ENCODE results near the gene SULT1A2.
"Not testable (repeated sequence)": the region's sequence is repeated elsewhere in the genome, so short reads cannot be mapped to it uniquely, and the experiment has no call there.

SULT1A2 gene

DNA sequence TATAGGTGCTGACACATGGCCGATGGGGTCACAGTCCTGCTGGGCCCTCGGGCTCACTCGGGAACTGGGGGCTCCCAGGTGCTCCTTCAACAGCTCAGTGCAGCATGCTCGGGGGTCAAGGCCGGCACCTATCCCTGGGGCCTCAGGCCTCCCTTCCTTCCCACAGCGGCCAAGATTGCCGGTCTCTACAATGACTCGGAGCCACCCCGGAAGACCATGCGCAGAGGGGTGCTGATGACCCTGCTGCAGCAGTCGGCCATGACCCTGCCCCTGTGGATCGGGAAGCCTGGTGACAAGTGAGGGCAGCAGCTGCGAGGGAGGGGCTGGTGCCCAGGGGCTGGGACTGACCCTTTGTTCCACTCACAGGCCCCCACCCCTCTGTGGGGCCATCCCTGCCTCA, 6.9 kb downstream of the SULT1A2 start:
- no peak for DNase-seq

DNA sequence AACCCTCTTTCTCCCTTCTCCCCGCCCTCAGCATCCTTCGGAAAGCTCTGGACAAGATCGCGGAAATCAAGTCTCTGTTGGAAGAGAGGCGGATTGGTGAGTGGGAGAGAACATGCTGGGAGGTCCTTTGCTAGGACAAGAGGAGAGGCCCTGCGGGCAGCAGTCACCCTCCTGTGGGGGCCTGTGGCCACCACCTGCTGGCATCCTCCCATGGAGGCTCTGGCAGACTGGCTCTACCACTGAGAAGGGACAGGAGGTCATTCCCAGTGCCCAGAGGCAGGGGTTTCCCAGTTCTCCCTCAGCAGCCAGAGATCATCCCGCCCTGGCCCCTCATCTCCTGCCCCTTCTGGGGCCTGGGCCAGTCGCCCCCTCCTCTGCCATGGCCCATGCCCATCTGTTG, 7.8 kb downstream of the SULT1A2 start:
- no peak for DNase-seq

DNA sequence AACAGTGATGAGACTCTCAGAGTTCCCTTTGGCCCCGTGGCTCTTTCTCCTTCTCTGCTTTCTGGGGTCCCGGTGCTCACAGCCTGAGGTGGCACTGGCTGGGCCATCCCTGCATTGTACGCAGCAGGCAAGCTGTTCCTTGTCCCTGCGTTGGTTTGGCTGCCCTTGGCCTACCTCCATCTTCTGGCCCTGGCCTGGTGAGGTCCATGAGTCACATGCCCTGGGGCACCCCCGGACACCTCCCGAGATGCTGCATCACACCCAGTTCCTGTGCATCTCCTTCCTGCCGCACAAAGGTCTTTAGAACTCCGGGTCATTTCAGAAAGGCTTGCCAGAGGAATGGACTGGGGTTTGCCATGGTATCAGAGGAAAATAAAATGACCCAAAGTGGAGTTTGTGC, 9.5 kb downstream of the SULT1A2 start:
- DNase-seq: no peak

DNA sequence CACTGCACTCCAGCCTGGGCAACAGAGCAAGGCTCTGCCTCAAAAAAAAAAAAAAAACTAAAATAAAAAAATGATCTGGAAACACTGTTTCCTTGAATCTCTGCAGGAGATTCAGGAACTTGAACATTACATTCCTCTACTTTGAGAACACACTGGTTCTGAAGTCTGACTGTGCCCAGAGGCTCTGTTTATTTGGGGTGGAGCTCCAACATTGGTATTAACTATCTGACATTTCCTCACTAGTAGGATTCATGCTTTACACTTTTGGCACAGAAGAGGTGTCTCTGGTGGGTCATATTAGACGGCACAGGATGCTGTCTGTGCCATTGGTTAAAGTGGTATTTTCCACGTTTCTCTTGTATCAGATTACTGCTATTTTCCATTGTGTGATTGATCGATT, 10.4 kb downstream of the SULT1A2 start:
- DNase-seq: no peak

DNA sequence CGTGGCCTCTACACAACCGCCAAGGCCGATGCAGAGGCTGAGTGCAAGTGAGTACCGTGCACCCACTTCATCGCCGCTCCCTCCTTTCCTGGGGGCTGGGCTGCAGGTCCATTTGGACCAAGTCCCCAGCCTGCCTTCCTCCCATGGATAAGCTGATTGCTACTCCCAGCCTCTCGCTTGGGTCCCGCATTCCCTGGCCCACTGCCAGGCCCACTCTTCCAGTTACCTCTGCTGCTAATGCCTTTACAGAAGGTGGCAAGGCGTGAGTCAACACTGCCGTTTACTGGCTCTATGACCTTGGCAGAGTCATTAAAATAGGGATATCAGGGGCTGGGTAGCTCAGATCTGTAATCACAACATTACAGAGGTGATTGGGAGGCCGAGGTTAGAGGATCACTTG, 11.2 kb downstream of the SULT1A2 start:
- DNase-seq: no peak

DNA sequence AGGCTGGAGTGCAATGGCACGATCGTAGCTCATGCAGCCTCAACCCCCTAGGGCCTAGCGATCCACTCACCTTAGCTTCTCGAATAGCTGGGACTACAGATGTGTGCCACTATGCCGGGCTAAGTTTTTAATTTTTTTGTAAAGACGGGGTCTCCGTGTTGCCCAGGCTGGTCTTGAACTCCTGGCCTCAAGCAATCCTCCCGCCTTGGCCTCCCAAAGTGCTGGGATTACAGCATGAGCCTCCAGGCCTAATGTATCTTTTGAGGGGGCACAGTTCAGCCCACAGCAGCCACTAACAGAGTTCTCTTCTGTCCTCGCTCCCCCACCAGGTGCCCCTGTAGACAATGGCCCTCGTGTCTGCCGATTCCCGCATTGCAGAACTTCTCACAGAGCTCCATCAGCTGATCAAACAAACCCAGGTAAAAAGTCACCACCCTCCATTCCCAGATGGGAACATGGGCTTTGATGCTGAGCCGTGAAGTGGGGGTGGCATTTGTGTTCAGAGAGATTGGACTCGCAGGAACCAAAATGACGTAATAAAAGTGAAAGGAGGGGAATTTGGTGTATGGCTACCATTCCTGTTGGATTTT, 16.0 kb downstream of the SULT1A2 start:
- DNase-seq: no peak

DNA sequence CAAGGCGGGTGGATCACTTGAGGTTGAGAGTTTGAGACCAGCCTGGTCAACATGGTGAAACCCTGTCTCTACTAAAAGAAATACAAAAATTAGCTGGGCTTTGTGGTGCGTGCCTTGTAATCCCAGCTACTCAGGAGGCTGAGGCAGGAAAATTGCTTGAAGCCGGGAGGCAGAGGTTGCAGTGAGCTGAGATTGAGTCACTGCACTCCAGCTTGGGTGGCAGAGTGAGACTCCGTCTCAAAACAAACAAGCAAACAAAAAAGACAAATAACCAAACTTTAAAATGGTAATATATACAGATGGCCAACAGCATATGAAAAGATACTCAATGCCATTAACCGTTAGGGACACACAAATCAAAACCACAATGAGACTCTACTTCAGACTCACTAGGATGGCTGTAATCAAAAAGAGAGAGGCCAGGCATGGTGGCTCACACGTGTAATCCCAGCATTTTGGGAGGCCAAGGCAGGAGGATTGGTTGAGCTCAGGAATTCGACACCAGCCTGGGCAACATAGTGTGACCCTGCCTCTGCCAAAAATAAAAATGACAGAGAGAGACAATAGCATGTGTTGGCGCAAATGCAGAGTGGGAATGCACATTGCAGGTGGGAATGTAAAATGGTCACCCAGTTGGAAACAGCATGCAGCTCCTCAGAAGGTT, 21.3 kb downstream of the SULT1A2 start:
- no peak for DNase-seq

DNA sequence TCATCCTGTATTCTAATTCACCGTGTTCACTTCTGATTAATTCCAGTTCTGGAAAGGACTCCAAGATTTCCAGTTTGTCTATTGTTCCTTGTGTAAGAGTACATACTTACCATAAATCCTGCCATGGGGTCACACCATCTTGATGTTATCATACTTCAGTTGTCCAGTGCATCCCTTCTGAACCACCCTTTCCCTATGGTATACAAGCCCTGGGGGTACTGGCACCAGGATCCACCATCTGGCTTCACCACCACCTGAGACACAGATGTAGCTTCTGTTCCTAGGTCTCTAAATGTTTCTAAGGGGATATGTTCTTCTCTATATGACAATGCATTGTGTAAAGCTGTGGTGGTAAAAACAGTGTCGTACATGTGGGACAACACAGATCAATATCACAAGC, 21.9 kb downstream of the SULT1A2 start:
- no peak for DNase-seq

DNA sequence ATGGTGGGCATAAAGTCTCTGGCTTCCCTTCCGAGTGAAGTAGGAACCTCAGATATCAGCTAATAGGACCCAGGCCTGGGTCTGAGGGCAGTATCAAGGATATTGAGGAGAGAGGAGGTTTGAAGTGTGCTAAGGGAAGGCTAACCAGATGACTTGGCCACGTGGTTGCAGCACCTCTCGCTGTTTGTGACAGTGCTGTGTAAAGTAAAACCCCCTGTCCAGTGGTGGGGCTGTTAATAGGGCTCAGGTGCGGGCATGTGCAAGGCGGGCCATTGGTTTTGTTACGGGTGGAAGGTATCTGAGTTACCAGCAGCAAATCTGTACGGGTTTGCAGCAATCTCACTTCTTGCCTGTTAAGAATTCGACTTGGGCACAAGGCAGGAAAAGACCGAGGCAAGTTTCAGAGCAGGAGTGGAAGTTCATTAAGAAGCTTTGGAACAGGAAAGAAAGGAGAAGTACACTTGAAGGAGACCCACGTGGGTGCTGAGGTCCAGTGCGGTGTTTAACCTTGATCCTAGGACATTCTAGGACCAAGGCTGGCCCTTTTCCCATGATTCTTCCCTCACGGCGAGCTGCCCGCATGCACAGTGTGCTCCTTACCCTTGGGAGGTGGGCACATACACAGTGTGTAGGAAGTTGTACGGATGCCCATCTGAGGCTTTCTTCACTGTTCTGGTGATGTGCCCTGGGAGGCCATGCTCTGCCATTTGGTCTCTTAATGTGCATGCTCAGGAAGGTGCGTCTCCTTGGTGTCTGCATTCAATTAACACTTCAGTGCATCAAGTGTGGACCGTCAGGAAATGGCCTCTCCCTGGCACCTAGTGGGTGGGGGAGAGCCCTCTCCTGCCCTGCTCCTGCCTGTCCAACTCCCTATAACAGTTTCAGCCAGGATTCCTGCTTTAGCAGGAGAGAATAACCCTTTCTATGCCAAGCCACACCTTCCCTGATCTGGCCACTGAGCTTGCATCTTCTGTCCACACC, 22.8 kb downstream of the SULT1A2 start:
- no peak for DNase-seq

DNA sequence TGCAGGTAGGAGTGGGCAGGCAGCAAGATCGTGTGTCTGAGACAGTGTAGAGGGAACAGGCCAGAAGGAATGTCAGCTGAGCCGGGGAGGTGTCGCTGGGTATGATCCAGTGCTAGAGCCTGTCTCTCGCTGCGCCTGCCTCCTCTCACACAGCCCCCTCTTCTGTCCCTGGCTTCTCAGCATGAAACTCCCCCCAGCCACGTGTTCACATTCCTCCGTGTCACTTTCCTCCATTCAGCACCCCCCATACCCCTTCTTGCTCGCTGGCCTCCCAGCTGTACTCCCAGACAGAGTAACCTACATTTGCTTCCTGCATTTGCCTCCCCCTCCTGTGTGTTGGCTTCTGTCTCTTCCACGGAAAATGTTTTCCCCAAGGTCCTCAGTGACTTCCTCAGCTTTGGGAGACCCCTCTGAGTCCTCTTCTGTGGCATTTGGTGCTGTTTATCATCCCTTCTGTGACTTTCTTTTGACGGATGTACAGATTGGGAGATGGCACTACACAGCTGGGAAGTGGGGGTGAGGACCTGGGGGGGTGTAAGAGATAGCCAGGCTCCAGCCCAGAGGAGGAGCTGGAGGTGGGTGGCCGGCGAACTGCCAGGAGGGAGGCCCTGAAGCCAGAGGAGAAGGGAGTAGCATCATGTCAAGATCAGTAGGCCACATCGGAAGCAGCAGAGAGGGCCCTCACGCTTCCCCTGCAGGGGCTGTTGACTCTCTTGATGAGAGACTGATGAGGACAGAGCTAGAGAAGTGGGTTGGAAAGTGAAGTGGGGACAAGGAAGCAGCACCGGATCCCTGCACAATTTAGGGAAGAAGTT, 23.9 kb downstream of the SULT1A2 start:
- no peak for DNase-seq

DNA sequence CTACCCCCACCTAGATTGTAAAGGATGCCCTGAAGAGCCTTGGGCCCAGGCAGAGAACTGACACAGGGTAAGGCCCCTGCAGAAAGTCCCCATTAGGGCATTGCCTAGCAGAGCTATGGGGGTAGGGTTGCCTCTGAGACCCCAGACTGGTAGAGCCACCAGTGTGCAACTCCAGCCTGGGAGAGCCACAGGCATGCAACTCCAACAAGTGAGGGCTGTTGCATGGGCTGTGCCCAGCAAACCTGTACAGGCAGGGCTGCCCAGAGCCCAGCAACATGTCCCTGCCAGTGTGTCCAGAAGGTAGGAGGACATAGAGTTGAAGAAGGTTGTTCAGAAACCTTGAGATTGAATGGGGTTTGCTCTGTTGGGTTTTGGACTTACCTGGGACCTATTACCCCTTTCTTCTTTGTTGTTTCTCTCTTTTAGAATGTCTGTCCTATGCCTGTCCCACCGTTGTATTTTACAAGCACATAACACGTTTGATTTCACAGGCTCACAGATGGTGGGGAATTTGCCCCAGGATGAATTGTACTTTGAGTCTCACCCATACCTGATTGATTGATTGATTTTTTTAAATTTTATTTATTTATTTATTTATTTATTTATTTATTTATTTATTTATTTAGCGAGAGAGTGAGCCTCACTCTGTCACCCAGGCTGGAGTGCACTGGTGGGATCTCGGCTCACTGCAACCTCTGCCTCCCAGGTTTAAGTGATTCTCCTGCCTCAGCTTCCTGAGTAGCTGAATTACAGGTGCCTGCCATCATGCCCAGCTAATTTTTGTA, 26.7 kb downstream of the SULT1A2 start:
- no peak for DNase-seq

DNA sequence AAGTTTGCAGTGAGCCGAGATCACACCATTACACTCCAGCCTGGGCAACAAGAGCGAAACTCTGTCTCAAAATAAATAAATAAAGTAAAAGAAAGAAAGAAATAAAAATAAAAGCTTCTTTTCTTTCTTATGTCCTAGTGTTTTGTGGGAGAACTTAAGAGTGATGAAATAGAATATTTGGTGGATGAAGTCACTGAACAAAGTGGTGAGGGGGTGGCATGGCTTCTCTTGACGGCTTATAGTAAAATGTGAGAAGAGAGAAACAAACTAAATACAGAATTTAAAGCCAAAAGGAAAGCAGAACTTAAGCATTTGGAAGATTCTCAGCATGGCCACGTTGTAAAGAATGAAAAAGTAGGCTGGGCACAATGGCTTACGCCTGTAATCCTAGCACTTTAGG, 27.8 kb downstream of the SULT1A2 start:
- no peak for DNase-seq

DNA sequence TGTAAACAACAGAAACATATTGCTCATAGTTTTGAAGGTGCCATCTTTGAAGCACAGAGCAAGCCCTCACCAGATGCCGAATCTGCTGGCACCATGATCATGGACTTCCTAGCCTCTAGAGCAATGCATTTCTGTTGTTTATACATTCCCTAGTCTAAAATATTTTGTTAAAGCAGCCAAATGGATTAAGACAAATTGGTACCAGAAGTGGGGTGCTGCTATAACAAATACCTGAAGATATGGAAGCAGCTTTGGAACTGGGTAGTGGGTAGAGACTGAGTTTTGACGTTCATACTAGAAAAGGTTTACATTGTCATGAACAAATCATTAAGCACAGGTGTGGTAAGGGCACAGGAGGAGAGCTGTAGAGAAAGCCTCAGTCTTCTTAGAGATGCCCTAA, 29.6 kb downstream of the SULT1A2 start:
- no peak for DNase-seq

DNA sequence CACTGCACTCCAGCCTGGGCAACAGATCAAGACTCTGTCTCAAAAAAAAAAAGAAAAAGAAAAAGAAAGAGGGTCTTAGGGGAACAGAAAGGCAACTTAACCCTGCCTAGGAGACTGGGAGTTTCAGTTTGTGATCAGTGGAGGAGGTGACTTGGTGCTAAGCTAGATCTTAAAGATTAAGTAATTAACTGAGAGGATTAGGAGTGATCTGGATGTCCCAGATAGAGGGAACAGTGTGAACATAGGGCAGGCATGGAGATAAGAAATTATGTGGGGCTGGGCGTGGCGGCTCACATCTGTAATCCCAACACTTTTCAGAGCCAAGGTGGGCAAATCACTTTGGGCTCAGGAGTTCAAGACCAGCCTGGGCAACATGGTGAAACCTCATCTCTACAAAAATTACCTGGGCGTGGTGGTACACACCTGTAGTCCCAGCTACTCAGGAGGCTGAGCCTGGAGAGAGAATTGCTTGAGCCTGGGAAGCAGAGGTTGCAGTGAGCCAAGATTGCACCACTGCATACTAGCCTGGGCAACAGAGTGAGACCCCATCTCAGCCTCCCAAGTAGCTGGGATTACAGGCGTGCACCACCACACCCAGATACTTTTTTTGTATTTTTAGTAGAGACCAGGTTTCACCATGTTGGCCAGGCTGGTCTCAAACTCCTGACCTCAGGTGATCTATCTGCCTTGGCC, 30.5 kb downstream of the SULT1A2 start:
- not testable (repeated sequence) for DNase-seq

DNA sequence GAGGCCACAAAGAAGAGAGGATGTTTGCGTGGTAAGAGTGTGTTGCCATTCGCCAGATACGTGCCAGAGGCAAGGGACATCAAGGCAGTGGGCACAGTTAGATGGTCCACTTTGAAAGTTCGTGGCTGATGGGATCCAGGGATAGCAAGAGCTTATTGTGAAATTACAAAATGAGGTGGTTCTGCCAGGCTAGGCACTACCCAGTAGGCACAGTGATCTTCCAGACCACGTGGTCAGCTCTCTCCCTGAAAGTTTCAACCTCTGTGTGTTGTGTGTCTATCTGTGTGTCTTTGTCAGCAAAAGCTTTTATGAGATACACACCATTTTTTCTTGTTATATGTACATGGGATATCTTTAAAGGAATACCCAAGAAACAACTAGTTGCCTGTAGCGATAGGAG, 33.6 kb downstream of the SULT1A2 start:
- no peak for DNase-seq

DNA sequence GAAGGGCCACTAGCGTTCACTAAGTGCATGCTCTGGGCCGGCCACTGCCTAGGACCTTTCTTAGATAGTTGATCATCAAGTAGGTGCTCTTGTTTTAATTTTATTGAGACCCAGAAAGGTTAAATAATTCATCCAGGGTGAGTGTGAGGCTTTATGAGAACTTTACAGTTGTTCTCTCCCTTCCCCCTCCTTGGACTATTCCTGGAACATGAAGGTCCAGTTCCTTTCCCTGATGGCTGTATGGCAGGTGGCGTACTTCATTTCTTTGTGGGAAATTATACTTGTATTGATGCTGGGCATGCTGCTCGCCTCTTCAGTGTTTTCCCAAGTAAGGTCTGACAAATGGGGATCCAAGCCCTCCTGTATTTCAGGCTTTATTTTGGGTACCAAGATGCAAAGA, 34.7 kb downstream of the SULT1A2 start:
- no peak for DNase-seq

DNA sequence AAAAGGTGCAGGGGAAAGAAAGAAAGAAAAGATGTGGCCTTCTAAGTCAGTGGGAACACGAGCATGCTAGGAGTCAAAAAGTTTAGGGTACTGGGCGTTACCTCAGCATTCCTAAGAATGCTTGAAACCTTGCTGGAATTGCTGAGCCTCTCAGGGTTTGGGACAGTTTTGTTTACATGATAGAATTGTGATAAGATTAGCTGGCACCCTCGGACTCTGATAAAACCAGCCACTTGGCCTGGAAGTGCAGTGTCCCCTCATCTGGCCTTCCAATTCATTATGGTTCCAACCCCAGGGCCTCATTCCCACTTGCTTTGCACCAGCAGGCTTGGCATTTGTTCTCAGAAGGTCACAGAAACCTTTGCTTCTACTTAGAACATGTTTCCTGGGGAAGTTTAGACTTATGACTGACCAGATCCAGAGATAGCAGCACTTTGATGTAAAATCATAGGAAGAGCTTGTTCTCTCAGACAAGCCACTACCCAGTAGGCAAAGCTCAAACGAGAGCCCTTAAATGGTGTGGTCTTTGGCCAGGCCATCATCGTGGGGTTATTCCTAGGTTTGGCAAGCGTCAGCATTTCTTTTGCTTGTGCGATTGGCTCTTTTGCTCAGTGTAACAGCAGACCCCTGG, 35.2 kb downstream of the SULT1A2 start:
- no peak for DNase-seq

DNA sequence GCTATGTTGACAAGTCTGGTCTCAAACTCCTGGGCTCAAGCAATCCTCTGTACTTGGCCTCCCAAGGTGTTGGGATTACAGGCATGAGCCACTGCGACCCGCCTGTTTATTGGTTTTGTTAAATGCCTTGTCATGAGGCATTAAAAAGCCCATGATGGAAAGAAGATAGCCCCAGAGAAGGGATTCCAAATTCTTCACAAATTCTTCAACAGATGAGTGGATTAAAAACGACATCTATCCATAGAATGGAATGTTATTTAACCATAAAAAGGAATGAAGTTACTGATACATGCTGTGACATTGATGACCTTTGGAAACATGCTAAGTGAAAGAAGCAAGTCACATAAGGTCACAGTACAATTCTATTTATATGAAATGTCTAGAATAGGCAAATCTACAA, 38.4 kb downstream of the SULT1A2 start:
- no peak for DNase-seq

DNA sequence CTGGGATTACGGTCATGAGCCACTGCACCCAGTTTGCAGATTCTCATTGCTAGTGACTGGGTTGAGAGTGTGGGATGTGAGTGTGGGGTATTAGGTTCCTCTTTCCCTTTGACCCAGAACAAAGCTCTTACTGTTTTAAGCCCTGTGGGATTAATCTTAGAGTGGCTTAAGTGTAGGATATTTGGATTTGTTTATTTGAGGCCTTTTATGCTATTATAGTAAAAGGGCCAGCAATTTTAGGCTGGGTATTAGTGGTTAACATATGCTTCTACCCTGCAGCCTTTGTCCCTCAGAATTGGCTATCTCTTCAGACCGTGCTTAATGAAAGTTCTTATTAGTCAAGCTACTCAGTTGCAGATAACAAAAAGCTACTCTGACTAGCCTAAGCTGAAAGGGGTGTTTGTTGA, 39.9 kb downstream of the SULT1A2 start:
- no peak for DNase-seq

DNA sequence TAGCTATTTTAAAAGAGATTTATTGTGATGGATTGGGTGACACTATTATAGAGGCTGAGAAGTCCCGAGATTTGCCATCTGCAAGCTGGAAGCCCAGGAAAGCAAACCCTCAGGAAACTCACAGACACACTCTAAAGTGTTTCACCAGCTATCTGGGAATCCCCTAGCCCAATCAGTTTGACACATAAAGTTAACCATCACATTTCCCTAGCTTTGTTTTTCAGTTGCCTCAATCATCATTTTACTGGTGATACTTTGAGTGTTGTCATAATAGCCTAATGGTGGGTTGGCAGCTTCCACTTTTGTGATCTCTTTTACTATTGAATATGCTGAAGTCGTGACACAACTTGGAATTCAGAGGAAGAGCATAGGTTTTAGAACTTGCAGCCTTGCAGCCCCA, 41.3 kb downstream of the SULT1A2 start:
- no peak for DNase-seq

Data from amniotic stem cell (primary cell).